Kidney (tissue), 14 donors: ENCODE measurements around the gene ADIPOR1. TPM values are rescaled to one million over a fixed set of nuclear protein-coding genes. Genes with fewer than 3 reads are reported as not detected.

Experiments
- DNase-seq, 5 donors: peaks; one replicate each; pipeline ENCODE4 v3.0.0-alpha.2; 2013 to 2020
- FAIRE-seq: peaks from 2 replicates; lab custom pipeline; 2012; peaks lifted over from hg19 to GRCh38; lab: Jason Lieb, UNC
- H3K27ac ChIP-seq, 2 donors: one replicate each; pipeline ENCODE4 v1.7.0; 2013; ENCODE audit warnings: low read depth in 2 of 2, low read length in 2 of 2, inconsistent platforms in 1 of 2
- H3K27me3 ChIP-seq: one replicate; pipeline ENCODE4 v1.7.1; 2013; ENCODE audit warnings: low read length, inconsistent platforms; ENCODE audit not compliant: control insufficient read depth, insufficient read depth
- H3K36me3 ChIP-seq, 3 donors: one replicate each; pipeline versions ENCODE4 v1.7.0 to v1.7.1; 2013; ENCODE audit warnings: low read length in 3 of 3, control low read depth in 1 of 3, inconsistent platforms in 1 of 3; ENCODE audit not compliant: insufficient read depth in 3 of 3, control insufficient read depth in 2 of 3
- H3K4me1 ChIP-seq, 3 donors: one replicate each; pipeline versions ENCODE4 v1.7.0 to v1.7.1; 2013; ENCODE audit warnings: low read length in 3 of 3, inconsistent platforms in 1 of 3, low read depth in 1 of 3; ENCODE audit not compliant: control insufficient read depth in 2 of 3, insufficient read depth in 2 of 3
- H3K4me3 ChIP-seq, 3 donors: one replicate each; pipeline versions ENCODE4 v1.7.0 to v1.8.1; 2013; ENCODE audit warnings: low read length in 3 of 3, control low read depth in 1 of 3, inconsistent platforms in 1 of 3
- H3K9ac ChIP-seq, 3 donors: one replicate each; pipeline versions ENCODE4 v1.7.0 to v1.7.1; 2013; ENCODE audit warnings: low read length in 3 of 3, control low read depth in 1 of 3, inconsistent platforms in 1 of 3
- H3K9me3 ChIP-seq, 3 donors: one replicate each; pipeline versions ENCODE4 v1.7.0 to v1.7.1; 2013; ENCODE audit warnings: low read length in 3 of 3, control low read depth in 1 of 3, inconsistent platforms in 1 of 3; ENCODE audit not compliant: control insufficient read depth in 2 of 3, insufficient read depth in 1 of 3
- intact Hi-C: fragments of 100-400 bp; cut with DNase I; formaldehyde crosslinking; loops from one replicate; pipeline ENCODE4 v1.11.1; 2022
- polyA plus RNA-seq: library from polyadenylated mRNA; stranded (reverse); fragments of 350-450 nt; fragmentation: Illumina TruSeq; extraction: RNeasy Lipid Tissue Mini Kit (QIAGEN cat#74804); gene quantifications from one replicate; pipeline ENCODE4 v1.2.3, GENCODE V29; 2014; ENCODE audit warnings: low read depth, low replicate concordance; ENCODE audit not compliant: insufficient read depth
- total RNA-seq: library from RNA; stranded (reverse); fragmentation: NEBNext Ultra II Directional; extraction: Animal tissue kit (Norgen Biotek cat#: 25700); gene quantifications from one replicate; pipeline ENCODE4 v1.2.1, GENCODE V29; 2021
- TF ChIP-seq, protein P1 (sequence below): IDR thresholded peaks from 3 replicates; pipeline ENCODE4 v1.5.1; 2012; ENCODE audit warnings: mild to moderate bottlenecking, moderate library complexity, borderline replicate concordance; ENCODE audit not compliant: insufficient read depth; ENCODE audit errors: extremely low read depth
- donor health status: control.
- donor health status: control.
- donor health status: control.
- donor health status: control.
- donor health status: control.
- donor health status: DM: yes; HTN: yes; CAD: no.
- donor health status: Normal renal cell carcinoma (clear cell type).

ADIPOR1 gene
- total and polyA plus RNA-seq, 2 donors from 2014 or later: 66.8 to 70.0 TPM

DNA sequence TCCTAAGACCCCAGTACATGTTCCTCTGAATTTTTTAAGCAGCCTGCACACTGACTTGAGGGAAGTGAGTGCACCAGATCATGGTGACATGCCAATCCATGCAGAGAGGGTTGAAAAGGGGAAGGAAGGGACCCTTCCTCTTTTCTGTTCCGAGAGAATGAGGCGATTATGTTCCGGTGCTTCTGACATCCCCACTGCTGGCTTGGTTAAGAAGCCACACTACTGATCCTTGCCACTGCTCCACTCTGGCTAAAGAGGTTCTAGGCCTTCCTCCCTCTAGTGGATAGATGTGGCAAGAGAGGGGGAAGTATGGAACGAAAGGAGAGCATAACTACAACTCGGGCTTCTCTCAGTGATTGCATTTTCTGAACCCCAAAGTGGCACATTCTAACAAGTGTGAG is 10.8 kb upstream of the ADIPOR1 start:
- Histone ChIP-seq H3K4me1 (peaks cover 0 to 17% (median 11%) of the 10 kb centered on the region in 3 donors), H3K27me3 (no peaks in the 10 kb centered on the region), H3K27ac (no peak overlapping the region), H3K9ac (peak overlapping the region in 1 of 3 donors; percentile 6), H3K36me3 (peaks cover 0 to 4% (median 0%) of the 10 kb centered on the region in 3 donors), H3K4me3 (no peak overlapping the region), H3K9me3 (no peaks in the 10 kb centered on the region)
- TF ChIP-seq, protein P1, sequence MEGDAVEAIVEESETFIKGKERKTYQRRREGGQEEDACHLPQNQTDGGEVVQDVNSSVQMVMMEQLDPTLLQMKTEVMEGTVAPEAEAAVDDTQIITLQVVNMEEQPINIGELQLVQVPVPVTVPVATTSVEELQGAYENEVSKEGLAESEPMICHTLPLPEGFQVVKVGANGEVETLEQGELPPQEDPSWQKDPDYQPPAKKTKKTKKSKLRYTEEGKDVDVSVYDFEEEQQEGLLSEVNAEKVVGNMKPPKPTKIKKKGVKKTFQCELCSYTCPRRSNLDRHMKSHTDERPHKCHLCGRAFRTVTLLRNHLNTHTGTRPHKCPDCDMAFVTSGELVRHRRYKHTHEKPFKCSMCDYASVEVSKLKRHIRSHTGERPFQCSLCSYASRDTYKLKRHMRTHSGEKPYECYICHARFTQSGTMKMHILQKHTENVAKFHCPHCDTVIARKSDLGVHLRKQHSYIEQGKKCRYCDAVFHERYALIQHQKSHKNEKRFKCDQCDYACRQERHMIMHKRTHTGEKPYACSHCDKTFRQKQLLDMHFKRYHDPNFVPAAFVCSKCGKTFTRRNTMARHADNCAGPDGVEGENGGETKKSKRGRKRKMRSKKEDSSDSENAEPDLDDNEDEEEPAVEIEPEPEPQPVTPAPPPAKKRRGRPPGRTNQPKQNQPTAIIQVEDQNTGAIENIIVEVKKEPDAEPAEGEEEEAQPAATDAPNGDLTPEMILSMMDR: peak; percentile 71
- intact Hi-C loops: no loop called here
- DNase-seq: peak in 3 of 5 donors; percentile 45 to 86 (median 70)
- FAIRE-seq: no peak

DNA sequence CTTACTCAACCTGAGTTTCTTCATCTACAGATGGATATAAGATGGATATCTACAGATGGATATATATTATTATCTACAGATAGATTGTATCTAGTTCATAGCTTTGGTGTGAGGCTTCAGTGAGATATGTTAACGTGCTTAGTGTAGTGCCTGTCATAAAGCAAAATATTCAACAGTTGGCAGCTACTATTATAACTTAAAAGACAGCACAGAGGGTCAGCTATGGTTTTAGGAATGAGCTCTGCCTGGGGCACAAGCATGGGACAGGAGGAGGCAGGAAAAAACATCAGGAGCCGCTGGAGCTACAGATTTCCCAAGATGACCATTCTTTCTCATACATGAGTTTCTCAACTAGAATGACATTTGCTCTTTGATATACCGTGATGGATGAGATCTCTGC is 10.2 kb upstream of the ADIPOR1 start:
- Histone ChIP-seq H3K27ac (no peak overlapping the region), H3K4me3 (peak overlapping the region in 2 of 3 donors; percentile 67 to 85), H3K27me3 (no peaks in the 10 kb centered on the region), H3K9ac (peak overlapping the region in 2 of 3 donors; percentile 38 to 87), H3K9me3 (no peaks in the 10 kb centered on the region), H3K36me3 (peaks cover 0 to 4% (median 3%) of the 10 kb centered on the region in 3 donors), H3K4me1 (peaks cover 0 to 17% (median 11%) of the 10 kb centered on the region in 3 donors)
- intact Hi-C loops: no loop called here
- TF ChIP-seq, protein P1: no peak
- FAIRE-seq (no peak), DNase-seq (no peak)

DNA sequence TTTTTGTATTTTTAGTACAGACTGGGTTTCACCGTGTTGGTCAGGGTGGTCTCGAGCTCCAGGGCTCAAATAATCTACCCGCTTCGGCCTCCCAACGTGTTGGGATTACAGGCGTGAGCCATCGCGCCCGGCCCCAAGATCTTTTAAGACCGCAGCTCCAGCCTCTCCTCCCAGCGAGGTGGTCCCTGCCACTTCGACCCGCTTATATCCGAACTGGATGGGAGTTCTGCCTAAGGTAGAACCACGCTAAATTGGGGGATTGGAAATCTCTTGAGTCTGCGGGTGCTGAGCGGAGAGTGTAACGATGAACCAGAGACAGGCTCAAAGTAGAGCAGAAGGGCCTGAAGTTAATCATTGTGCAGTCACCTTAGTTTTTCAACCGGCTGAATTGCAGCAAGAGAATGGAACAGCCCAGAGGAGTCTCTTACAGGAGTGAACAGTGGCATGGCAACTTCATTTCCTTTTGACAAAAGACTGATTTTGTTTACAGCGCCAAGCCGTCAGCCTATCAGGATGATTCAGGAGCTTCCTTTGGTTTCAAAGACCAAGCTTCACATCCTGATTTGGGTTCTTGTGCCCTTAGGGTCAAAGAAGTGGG is 9.7 kb upstream of the ADIPOR1 start:
- no peak for FAIRE-seq

More for the DNA sequence above, 9.7 kb upstream of the ADIPOR1 start:
- Histone ChIP-seq H3K27ac (peak overlapping the region; percentile 49 to 73), H3K4me3 (peak overlapping the region; percentile 67 to 85 (median 79)), H3K27me3 (no peaks in the 10 kb centered on the region), H3K9ac (peak overlapping the region; percentile 38 to 87 (median 51)), H3K36me3 (peaks cover 0 to 7% (median 6%) of the 10 kb centered on the region in 3 donors), H3K9me3 (no peaks in the 10 kb centered on the region), H3K4me1 (peaks cover 0 to 17% (median 11%) of the 10 kb centered on the region in 3 donors)
- DNase-seq: peak in 3 of 5 donors; percentile 29 to 76 (median 69)
- TF ChIP-seq, protein P1: no peak
- intact Hi-C loops: no loop called here
